NOMO-1 treated with dmso at 0.1 percent for 144 hours (cell line): ENCODE data around the gene ATXN7L2.

Source experiments
- DNase-seq: peaks from one replicate; lab custom pipeline; 2025; ENCODE audit not compliant: unreplicated experiment; lab: John Stamatoyannopoulos, UW

ATXN7L2 gene

DNA sequence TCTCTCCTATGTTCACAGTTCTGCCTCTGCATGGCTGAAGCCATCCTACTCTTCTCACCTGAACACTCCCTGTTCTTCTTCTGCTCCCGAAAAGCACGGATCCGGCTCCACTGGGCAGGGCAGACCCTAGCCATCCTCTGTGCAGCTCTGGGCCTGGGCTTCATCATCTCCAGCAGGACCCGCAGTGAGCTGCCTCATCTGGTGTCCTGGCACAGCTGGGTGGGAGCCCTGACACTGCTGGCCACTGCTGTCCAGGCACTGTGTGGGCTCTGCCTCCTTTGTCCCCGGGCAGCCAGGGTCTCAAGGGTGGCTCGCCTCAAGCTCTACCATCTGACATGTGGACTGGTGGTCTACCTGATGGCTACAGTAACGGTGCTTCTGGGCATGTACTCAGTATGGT is 12.0 kb downstream of the ATXN7L2 start:
- no peak for DNase-seq

DNA sequence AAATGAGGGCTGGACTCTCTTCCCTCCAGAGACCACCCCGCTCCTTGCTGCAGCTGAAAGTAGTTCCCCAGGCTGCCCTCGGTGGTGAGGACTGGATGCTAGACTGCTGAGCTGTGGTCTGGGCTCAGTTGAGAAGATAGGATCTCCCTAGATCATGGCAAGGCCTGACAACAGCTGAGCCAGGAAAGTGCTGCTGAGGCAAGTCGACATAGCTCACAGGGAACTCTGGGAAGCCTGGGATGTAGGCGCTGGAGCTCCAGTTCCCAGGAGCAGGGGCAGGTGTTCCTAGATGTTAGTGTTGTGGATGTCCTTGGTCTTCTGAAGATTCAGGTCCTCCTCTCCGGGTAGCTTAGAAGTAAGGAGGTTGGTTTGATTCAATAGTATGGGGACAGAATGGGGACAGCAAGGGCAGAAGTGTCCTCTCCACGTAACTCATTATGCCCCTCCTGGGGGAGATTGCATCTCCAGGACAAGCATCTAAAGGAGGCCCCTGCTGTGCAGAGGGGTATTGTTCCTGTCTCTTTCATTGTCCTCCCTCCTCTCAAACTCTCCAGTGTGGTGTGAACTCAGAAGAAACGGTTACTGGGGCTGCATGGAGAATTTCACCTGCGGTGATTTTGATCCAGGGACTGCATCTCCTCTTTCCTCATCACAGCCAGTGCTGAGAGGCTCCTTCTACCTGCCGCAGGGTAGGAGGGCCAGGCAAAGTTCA is 13.9 kb downstream of the ATXN7L2 start:
- DNase-seq = no peak

DNA sequence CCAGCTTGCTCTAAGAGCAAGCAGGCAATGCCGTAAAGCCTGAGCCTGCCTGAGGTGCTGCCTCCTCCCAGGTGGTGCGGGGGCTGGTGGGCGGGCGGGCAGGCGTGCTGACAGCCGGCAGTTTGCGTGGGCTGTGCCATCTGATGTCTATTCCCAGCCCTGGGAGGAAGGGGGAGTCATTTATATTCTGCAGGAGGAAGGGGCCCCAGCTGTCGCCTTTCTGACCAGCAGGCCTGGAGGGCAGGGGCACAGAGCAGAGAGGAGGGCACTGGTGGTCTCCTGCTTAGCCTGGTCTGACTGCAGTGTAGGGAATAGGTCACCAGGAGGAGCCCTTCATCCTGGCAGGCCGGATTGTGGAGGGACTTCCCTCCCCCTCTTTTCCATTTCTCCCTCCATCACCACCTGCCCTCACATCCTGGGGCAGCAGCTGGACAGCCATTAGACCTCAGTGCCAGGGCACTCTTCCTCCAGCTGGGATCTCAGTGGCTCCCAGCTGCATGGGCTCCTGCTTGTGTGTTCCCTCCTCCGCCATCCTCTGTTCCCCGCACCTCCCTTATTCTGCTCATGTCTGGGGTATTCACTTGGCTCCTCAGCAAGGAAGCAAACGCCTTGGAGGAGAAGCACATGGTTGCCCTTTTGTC is 14.6 kb downstream of the ATXN7L2 start:
- no peak for DNase-seq

DNA sequence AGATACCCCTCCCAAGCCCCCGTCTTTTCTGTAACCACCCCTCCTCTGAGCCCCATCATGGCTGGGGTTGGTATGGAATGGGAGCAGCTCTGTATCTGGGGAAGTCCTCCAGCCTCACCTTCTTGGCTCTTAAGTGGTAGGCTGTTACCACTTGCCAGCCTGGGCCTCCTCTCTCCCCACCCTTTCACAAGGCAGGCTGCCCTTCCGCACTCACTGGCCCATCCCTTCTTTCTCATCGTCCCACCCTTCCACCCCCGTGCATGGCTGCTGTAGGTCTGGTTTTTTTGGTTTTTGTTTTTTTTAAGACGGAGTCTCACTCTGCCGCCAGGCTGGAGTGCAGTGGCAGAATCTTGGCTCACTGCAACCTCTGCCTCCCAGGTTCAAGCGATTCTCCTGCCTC is 15.4 kb downstream of the ATXN7L2 start:
- no peak for DNase-seq

DNA sequence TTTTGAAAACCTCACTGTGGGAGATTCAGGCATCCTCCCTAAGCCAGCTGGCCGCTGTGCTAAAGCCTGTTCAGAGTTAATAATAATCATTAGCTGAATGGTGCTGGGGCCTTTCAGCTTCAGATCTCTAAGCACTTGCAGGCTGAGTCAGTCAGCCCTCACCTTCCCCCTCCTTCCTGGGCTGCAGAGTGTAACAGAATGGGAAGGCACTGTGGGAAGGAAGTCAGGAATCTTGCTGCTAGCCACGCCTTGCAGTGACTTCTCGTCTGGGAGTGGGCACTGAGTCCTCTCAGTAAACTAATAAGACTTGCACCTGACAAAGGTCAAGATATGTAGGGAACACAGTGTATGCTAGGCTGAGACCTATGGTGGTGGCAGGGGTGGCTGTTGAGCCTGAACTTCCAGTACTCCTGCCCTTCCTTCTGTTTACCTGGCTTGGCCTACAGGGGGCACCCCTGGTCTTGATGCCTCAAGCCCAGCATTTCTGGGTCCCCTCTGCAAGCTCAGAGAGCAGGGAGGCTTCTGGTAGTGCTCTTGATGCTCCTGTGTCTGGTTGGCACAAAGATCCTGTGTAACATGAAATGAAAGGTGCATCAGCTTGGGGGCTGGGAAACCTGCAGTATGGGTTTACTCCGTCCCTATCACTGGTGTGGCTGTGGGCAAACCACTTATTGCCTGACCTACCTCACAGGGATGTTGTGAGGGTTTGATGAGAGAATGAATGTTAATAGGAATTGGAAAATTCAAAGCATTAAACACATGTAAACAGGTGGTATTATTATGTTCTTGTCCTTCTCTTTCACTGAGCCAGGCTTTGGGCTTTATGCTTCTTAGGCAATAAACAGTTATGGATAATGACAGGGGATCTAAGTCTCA is 16.2 kb downstream of the ATXN7L2 start:
- peak; percentile 33 for DNase-seq

DNA sequence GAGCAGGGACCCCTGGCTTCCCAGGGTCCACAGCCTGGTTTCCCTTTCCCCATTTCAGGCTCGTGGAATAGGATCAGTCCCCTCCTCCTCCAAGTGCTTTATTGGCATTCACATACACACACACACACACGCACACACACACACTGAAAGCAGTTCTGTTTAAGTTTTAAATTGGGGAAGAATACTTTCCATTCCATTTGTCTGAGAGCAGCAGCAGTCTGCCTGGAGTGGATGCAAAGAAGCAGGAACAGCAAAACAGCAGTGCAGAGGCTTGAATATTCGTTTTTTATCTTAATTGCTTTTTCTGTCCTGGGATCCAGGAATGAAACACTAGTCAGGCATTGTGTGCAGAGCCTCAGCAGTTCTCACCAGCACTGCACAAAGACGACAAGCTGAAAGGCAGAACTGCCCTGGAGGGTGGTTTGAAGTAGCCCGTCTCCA is 17.3 kb downstream of the ATXN7L2 start:
- DNase-seq = no peak

DNA sequence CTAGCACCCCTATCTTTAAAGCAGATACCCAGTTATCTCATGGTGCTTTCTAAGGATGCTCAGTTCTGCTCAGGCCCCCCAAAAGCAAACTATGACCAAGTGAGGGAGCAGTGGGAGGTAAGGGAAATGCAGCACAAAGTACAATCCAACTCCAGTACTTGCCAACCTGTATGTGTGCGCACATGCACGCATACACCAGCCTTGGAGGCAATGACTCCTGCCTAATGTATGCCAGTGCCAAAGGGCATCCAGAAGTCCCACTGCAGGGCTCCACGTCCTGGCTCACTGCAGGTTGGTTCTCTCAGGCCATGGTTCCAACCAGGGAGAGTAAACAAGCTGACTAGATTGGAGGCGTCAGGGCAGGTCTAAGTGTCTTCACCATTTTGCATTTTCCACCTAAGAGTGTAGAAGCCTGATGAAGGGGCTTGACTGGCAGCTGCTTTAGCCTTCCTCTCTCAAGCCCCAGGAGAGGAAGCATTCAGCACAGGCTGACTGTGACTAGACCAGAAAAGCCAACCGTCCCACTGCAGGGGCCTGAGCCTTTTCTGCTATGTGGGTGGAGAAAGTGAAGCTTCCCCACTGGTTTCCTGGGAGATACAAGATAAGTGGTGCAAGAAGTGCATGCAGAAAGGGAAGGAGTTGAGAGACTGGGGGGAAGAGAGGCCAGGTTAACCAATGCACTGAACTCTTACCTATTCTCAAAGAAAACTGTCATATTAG is 18.1 kb downstream of the ATXN7L2 start:
- DNase-seq = no peak

DNA sequence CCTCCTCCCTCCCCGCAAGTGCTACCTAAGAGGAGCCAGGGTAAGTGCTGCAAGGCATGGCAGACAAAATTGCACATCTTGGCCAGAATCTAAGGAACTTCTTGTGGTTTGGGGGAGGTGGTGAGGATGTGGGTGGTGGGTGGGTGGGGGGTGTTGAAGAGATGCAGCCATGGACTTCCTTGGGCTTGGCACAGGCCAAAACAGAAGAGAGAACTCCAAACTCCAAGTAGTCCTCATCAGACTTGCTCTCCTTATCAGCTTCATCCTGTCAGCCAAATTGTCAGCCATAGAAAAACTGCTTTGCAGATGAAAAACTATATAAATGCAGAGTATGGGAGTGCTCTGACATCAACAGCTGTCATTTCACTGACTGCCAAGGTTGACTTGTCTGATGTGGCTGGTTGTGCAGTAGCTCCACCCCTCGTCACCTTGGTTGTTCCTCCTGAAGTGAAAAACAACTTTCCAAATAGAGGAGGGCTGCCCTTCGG is 18.7 kb downstream of the ATXN7L2 start:
- no peak for DNase-seq

DNA sequence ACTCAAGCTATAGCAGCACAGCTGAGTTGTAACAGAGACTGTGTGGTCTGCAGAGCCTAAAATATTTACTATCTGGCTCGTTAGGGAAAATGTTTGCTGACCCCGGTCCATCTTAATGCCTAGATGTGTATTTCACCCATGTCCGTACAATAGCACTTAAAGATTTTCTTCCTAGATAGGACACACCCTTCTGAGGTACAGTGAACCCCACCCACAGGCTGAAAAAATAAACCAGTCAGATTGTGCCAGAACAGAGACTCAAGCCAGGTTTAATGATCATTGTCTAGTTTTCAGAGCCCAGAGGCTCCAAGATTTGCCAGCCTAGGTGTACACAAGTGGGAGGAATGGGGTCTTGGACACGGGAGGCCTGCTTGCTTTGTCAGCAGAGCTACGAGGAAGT is 20.2 kb downstream of the ATXN7L2 start:
- no peak for DNase-seq

DNA sequence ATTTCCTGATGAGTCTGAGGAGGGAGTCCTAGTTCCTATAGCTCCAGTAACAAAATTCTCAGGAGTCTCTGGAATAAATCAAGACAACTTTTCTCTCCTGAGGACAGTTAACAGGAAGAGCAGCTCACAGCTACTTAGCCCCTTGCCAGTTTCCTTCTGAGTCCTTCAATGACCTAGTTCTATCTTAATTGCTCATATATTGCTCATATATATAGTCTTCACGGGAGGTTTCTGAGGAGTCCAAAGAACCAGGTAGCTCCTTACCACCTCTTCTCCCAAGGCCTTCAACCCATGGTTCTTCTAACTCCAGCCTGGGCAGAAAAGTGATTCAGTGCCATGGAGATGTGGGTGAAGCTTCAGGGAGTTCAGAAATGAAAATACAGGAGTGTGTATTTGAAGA is 21.3 kb downstream of the ATXN7L2 start:
- DNase-seq = no peak

DNA sequence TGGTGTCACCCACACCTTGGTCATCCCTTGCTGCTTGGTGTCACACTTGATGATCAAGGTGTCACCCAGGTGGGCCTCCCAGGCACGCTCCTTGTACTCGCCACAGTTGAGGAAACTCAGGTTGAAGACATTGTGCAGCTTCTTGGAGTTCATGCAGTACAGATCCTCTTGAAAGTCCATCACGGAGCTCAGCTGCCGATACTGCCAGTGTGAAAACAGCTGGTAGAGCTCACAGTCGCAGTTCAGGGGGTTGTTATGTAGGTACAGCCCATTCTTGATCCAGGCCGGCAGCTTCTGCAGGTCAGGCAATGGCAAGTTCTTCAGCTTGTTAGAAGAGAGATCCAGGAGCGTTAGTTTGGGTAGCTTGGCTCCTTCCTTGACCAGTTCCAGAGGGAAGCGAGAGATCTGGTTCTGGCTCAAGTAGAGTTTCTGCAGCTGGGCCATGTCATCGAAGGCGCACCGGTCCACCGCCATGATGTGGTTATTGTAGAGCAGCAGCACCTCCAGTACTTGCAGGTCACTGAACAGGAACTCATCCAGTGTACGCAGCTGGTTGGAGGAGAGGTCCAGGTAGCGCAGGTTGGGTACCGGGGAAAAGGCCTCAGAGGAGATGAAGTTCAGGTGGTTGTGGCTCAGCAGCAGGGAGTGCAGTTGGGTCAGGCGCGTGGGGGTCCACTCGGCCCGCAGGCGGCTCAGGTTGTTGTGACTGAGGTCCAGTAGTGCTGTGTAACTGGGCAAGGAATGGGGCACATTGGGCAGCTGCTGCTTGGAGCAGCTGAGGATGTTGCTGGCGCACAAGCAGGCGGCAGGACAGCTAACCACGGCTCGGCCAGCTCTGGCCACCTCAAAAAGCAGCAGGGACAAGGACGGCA is 24.5 kb downstream of the ATXN7L2 start:
- no peak for DNase-seq

DNA sequence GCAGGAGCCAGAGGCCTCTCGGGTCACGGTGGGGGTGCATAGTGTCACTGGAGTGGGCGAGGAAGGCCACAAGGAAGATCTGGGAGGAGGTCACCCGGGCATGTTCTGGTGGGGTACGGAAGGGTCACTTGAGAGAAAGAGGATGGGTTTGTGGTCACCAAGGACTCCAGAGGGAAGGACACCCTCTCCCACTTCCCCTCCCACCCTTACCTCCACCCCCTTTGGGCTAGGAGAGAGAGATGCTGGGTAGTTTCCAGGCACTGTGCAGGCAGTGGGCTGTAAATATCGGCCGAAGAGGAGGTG is 25.1 kb downstream of the ATXN7L2 start:
- no peak for DNase-seq

DNA sequence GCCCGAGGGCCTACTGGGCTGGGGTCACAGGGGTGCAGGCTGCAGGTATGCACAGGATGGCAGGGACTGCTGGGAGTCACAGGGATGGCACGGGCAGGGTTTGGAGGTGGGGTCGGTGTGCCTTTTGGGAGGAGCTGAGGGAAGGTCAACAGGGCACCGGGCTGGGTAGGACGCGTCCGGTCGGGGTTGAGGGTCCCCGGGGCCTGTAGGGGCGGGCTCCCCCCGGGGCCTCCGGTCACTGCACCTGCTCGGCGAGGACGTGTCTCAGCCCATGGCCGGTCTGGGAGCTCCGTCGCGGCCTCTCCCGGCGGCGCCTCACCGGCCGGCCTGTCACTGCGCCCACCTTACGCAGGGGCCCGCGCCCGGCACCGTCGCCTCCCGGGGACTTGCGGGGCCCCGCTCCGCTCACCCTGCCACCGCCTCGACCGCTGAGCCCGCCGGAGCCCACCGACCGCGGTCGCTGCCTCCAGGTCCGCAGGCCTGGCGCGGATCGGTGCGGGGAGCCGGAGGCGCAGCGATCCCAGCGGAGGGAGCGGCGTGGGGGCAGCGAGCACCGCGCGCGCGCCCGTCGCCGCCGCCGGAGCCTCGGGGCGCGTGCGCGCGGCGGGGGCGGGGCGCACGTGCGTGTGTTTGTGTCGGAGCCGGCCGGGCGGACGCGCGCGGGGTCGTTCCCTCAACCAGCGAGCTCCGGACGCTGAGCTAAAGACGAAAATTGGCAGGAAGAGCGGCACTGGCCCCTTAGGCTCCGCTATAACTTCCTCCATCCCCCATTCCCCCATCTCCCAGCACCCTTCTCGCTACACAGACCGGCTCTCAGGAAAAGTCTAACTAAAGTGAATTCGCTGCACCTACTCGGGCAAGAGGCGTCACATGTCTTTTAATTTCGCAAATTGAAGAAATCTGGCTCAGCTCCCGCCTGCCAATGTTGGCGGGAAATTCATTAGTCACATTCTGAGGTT is 25.8 kb downstream of the ATXN7L2 start, which contains the start of gene AMIGO1:
Gene AMIGO1, minus strand, starts transcription at position 552 of the 959 bp plus-strand sequence. CDS start 815 bp downstream, outside the sequence.
- no peak for DNase-seq

DNA sequence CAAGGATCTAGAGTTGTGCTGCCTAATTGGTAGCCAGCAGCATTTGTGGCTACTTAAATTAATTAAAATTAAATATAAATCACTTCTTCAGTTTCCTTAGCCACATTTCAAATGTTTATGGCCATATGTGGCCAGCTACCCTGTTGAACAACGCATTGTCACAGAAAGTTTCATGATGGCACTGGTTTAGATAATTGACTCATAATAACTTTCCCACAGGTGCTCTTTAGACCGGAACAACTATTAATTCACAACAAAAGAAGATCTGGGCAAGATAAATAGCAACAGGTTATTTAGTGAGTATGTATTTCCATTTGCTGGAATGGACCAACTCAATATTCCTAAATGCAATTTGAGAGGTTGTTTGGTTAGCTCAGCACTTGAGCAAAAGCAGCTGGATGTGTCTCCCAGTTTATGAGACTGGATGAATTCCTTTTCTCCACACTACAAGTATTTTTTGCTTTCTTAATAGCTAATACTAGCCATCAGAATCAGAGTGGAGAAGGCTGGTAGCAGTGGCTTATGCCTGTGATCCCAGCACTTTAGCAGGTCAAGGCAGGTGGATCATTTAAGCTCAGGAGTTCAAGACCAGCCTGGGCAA is 29.5 kb downstream of the ATXN7L2 start:
- no peak for DNase-seq

DNA sequence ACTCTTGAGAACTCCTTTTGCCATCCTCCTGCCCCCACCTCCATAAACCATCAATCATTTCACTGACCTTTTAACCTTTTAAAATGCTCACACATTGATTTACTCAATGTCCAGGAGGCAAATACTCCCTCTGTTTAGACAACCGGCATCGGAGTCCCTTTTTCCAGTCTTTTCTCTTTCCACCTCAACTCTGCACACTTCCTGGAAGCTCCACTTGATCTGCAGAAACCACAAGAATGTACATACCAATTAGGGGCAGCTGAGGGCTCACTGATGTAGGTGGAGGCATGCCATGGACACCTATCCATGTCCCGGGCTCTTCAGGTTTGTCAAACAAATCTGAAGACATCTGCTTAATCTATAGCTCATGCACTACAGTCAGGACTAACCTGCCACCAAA is 31.1 kb downstream of the ATXN7L2 start:
- no peak for DNase-seq

DNA sequence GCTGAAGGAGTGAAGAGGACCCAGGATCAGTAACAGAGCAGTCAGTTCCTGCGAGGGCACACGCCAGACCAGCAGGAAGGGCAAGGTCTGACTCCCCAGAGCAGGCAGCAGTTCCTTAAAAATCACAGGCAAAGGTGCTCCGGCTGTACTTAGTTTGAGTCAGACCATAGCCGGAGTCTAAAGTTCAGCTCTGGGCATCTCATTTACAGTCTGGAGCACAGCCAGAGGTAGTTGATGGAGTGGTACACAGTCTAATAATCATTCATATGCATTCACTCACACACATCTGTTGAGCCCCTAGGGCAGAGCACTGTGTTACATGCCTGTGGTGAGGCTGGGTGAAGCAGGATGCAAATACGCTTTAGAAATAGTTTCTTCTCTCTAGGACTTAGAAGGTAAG is 33.2 kb downstream of the ATXN7L2 start:
- no peak for DNase-seq

DNA sequence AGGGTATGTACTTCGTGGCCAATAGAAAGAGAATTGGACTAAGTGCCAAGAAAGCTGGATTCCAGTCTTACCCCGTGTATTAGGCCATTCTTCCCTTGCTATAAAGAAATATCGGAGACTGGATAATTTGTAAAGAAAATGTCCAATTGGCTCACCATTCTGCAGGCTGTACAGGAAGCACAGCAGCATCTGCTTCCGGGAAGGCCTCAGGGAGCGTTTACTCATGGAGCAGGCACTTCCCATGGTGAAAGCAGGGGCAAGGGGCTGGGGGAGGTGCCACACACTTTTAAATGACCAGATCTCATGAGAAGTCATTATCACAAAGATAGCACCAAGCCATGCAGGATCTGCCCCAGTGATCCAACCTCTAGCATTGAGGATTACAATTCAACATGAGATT is 33.6 kb downstream of the ATXN7L2 start:
- DNase-seq = no peak
